GM19438 (cell line): ENCODE measurements around the gene MZF1.

Source experiments
- ATAC-seq: cut with Tn5 transposase; IDR thresholded peaks from one replicate; pipeline ENCODE4 v1.9.1; 2021; ENCODE audit warnings: low read depth; ENCODE audit not compliant: unreplicated experiment

The MZF1 gene

GRCh38 chr19:58515259-58515658, 57.9 kb downstream of the MZF1 start:
- ATAC-seq, result no peak

- ATAC-seq, result no peak
Measured at GRCh38 chr19:58514564-58515022, 58.5 kb downstream of the MZF1 start.

- no peak for ATAC-seq
Measured at GRCh38 chr19:58513694-58514563, 59.2 kb downstream of the MZF1 start.

GRCh38 chr19:58513213-58513693, 59.9 kb downstream of the MZF1 start:
- ATAC-seq, result no peak
